Motor neuron (in vitro differentiated cells): ENCODE measurements around the gene TXNIP. TPM values are rescaled to one million over a fixed set of nuclear protein-coding genes. Genes with fewer than 3 reads are reported as not detected.
A peak's percentile ranks its signal among the peaks of the same experiment; 100 is the strongest.

Experiments
- ATAC-seq, 8 experiments: fragments of 200-7000 bp; cut with Tn5 transposase; replicated peaks in 6 of 8; 2 replicates each; pipeline ENCODE4 v1.8.0; 2021; ENCODE audit warnings: mild to moderate bottlenecking in 8 of 8, moderate library complexity in 8 of 8
- H3K27ac ChIP-seq, 2 donors: fragments of 250-450 bp; sonication (Bioruptor Pico); 2 replicates each; pipeline ENCODE4 v1.9.0; 2021; ENCODE audit warnings: antibody characterized with exemption in 2 of 2, mild to moderate bottlenecking in 2 of 2, moderate library complexity in 1 of 2
- H3K4me1 ChIP-seq, 2 donors: fragments of 250-450 bp; sonication (Bioruptor Pico); replicated peaks in 1 of 2; 2 replicates each; pipeline ENCODE4 v1.6.1; 2021; ENCODE audit warnings: antibody characterized with exemption in 2 of 2, mild to moderate bottlenecking in 2 of 2, moderate library complexity in 1 of 2
- H3K4me3 ChIP-seq, 5 donors: fragments of 250-450 bp; sonication (Bioruptor Pico); 2 replicates each; pipeline ENCODE4 v1.9.0; 2021; ENCODE audit warnings: antibody characterized with exemption in 5 of 5, mild to moderate bottlenecking in 5 of 5, moderate library complexity in 4 of 5
- WGBS, 10 experiments: fragments of 450-650 bp; shearing (Covaris generic); methylation state at CpG; one replicate each; pipeline ENCODE4 v1.0.0; 2022; 5-methylcytosine and 5-hydroxymethylcytosine counted together
- in situ Hi-C, 9 experiments: fragments of 400-800 bp; cut with MboI; loops; one replicate each; pipeline ENCODE4 v1.15.0; 2021; ENCODE audit warnings: low sequenced_read_pairs in 9 of 9, low pct_unique_long_range_greater_than_20kb in 2 of 9; ENCODE audit not compliant: unreplicated experiment in 9 of 9
- total RNA-seq, 8 experiments: library from RNA; unstranded; fragments of 300-600 nt; gene quantifications; 2 replicates each; pipeline versions ENCODE4 v1.2.3 to v1.2.4, GENCODE V29; 2022

The TXNIP gene
- total RNA-seq, 8 experiments from 2014 or later, result 43.6 to 1,017 (median 442) TPM

DNA sequence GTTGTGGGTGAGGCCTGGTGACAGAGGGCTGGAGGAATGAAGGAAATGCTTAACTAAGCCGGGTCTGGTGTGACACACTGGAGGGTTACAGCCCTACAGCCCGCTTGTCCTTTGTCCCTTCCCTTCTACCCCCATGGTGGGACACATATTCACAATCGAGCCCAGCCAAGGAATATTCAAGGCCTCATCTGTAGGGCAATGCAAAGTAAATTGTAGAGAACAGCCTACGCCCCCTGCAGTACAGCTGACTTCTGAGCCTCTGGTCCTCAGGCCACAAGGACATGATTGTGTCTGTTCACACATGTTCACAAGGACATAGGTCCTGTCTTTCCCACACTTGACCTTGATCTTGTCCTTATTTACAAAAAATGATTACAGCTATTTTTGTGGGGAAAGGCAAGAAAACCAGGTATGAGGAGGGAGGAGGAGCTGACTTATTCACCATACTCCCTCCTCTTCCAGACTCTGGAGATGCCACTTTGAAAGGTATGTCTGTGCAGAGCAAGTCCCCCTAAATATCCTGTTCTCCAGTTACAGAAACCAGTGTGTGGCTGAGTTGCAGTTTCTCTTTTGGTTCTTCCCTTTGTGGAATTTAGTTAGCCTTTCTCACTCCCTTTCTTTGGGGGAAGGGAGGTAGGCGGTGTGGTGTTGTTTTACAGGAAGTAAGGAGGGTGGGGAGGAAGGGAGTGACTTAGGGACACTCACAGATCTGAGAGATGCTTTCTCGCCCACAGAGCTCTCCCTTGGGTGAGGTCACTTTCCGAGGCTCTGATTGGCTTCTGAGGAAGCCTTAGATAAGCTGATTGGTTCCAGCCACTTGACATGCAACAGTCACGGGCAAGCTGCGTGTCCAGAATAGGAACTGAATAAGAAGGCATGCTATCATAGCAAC, 17.3 kb downstream of the TXNIP start:
- ATAC-seq, result peak; percentile 89 to 98 (median 96)
- WGBS, 10 experiments, result 0 to 22% (median 9%) methylated on average over 1 to 9 of the region's 9 CpGs
- peak overlapping the region in 4 of 5 donors; percentile 6 to 20 (median 14) for H3K4me3 ChIP-seq
- H3K27ac ChIP-seq, result peak overlapping the region; percentile 90 to 94
- in situ Hi-C loops, result loop anchor here in 2 of 9 experiments (10.0 kb wide), 1 partner anchor 64 kb away; the partner anchor contains the start of genes ITGA10 (in 2 of the 2) and PEX11B (in 2 of the 2)
- peaks cover 28 to 32% of the 10 kb centered on the region in 2 donors for H3K4me1 ChIP-seq

DNA sequence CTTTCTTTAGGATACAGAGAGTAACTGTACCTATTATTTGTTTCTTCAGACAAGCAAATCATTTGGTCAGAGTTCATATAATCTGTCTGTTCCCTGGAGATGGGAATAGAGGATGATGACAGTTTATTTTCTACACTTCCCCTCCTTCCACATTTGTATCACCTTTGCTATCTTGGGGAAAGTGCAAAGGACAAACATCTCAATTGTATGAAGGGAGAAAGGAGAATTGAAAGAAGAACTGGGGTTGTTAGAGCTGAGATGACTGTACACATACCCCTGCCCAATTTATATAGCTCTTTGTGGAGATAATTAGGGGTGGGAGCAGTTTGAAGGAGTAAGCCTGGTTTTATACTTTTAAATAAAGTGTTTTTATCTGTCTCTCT, 17.9 kb downstream of the TXNIP start:
- ATAC-seq, result no peak
- in situ Hi-C loops, result loop anchor here in 2 of 9 experiments (10.0 kb wide), 1 partner anchor 64 kb away; the partner anchor contains the start of genes ITGA10 (in 2 of the 2) and PEX11B (in 2 of the 2)
- H3K4me3 ChIP-seq, result peak overlapping the region in 2 of 5 donors; percentile 11 to 17
- peak overlapping the region; percentile 90 to 94 for H3K27ac ChIP-seq
- H3K4me1 ChIP-seq, result peaks cover 28 to 32% of the 10 kb centered on the region in 2 donors

DNA sequence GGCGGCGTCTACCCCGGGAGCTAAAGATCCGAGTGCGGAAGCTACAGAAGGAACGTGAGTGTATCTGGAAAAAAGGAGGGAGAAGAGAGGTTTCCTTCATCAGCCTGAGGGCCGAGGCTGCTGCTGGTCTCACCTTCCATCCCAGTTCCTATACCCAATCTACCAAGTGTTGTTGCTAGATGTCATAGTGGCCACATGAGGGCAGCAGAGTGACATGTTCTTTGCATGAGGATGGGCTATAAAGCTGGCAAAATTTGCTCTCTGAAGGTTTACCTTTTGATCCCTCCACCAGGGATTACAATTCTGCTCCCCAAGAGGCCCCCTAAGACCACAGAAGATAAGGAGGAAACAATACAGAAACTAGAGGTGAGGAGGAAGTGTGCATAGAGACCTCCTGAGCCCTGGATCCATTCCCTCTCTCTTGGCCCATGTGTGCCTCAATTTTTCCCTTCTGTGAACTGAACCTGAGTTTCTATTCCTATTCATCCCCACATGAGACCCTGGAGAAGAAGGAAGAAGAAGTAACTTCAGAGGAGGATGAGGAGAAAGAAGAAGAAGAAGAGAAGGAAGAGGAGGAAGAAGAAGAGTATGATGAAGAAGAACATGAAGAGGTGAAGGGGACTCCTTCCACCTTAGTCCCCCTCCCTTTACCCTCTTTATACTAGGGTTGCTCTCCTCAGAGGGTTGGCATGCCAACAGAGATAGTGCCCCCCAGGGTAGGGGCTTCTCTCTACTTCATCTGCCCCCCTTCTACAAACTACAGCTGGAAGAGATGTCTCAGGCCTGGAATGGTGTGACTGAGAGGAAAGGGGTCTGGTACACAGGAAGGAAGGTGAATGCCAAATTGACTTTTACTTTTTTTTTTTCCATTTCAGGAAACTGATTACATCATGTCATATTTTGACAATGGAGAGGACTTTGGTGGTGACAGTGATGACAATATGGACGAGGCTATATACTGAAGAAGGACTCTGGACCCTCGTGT, 18.6 kb downstream of the TXNIP start:
- peaks cover 28 to 32% of the 10 kb centered on the region in 2 donors for H3K4me1 ChIP-seq
- peak in 5 of 8 experiments; percentile 2 to 26 (median 4) for ATAC-seq
- peak overlapping the region; percentile 90 to 94 for H3K27ac ChIP-seq
- in situ Hi-C loops, result loop anchor here in 2 of 9 experiments (10.0 kb wide), 1 partner anchor 63 kb away; the partner anchor contains the start of genes ITGA10 (in 2 of the 2) and PEX11B (in 2 of the 2)
- WGBS, 10 experiments, result 0 to 47% (median 27%) methylated on average over 1 to 9 of the region's 9 CpGs; no CpG with 5 or more reads in 1 of the 10 experiments
- no peak overlapping the region for H3K4me3 ChIP-seq

DNA sequence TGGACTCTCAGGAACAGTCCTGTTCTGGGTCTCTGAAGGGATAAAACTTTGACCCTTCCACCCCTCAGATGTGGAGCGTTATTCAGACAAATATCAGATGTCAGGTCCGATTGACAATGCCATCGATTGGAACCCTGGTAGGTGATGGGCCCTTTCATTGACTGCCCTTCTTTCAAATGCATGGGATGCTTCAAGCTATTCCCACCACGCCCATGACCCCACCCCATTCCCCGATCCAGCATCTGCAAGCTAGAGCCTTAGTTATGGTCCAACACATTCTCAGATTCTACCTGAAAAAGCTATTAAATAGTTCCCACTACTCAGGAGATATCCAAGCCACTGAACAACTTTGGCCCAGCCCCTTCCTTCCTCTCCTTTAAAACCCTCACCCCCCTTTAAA, 19.4 kb downstream of the TXNIP start:
- peaks cover 28 to 32% of the 10 kb centered on the region in 2 donors for H3K4me1 ChIP-seq
- WGBS, 10 experiments, result 20 to 73% (median 52%) methylated on average over 3 to 5 of the region's 5 CpGs; no CpG with 5 or more reads in 4 of the 10 experiments
- H3K27ac ChIP-seq, result no peak overlapping the region
- in situ Hi-C loops, result loop anchor here in 2 of 9 experiments (10.0 kb wide), 1 partner anchor 62 kb away; the partner anchor contains the start of genes ITGA10 (in 2 of the 2) and PEX11B (in 2 of the 2)
- no peak overlapping the region for H3K4me3 ChIP-seq
- no peak for ATAC-seq

DNA sequence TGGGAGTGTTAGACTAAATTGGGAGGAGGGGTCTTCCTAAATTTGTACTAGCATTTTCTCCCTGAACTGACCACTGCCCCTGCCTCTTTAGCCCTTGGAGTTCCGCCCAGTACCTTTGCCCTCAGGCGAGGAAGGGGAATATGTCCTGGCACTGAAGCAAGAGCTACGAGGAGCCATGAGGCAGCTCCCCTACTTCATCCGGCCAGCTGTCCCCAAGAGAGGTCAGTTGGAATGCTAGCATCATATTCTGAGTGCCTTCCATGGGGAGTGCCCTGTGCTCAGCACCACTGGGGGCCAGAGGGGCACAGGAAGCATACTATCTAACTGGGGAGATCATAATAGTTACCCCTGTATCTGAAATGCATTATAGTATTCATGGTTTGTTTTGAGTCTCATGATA, 21.2 kb downstream of the TXNIP start:
- Histone ChIP-seq H3K27ac (no peak overlapping the region), H3K4me1 (peaks cover 24 to 26% of the 10 kb centered on the region in 2 donors), H3K4me3 (no peak overlapping the region)
- no peak for ATAC-seq
- WGBS, 10 experiments, result 70 to 100% (median 94%) methylated on average over 1 to 4 of the region's 4 CpGs
- in situ Hi-C loops, result loop anchor here in 2 of 9 experiments (10.0 kb wide), 1 partner anchor 60 kb away; the partner anchor contains the start of genes ITGA10 (in 2 of the 2) and PEX11B (in 2 of the 2)

DNA sequence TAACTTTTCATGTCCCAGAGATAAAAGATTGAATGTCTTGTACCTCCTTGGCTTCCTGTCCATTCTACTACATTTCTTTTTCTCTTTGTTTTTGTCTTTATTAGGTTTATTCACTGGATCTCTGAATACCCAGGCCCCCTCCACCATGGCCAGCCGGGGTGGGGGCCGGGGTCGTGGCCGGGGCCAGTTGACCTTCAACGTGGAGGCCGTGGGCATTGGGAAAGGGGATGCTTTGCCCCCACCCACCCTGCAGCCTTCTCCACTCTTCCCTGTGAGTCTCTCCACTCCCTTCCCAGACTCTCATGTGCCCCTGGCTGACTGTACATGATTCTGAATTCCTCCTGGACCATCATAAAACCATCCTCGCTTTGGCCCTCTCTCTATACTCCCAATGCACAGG, 21.7 kb downstream of the TXNIP start:
- no peak overlapping the region for H3K4me3 ChIP-seq
- in situ Hi-C loops, result loop anchor here in 3 of 9 experiments (5.0 to 10.0 kb wide), 2 partner anchors 38 to 60 kb away; partner anchors contain the start of genes ITGA10 (in 2 of the 3) and PEX11B (in 2 of the 3)
- 43 to 100% (median 74%) methylated on average over 1 to 6 of the region's 7 CpGs; no CpG with 5 or more reads in 2 of the 10 experiments for WGBS, 10 experiments
- peaks cover 19 to 21% of the 10 kb centered on the region in 2 donors for H3K4me1 ChIP-seq
- no peak overlapping the region for H3K27ac ChIP-seq
- no peak for ATAC-seq

DNA sequence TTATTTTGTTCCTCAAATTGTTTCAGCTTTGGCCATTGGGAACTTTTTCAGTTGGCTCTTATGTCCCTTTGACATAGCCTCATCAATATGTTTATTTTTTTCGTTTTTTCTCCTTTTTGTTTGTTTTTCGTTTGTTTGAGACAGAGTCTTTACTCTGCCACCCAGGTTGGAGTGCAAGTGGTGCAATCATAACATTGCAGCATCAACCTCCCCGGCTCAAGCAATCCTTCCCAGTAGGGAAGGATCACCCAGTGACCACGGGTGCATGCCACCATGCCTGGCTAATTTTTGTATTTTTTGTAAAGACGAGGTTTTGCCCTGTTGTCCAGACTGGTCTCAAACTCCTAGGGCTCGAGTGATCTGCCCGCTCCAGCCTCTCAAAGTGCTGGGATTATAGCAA, 23.8 kb downstream of the TXNIP start:
- Histone ChIP-seq H3K27ac (no peak overlapping the region), H3K4me1 (peaks cover under 1 to 3% of the 10 kb centered on the region in 2 donors), H3K4me3 (no peak overlapping the region)
- WGBS, 10 experiments, result 36 to 86% (median 74%) methylated on average over 4 to 7 of the region's 7 CpGs
- ATAC-seq, result no peak
- in situ Hi-C loops, result loop anchor here in 3 of 9 experiments (5.0 to 10.0 kb wide), 2 partner anchors 40 to 58 kb away; partner anchors contain the start of genes ITGA10 (in 2 of the 3) and PEX11B (in 2 of the 3)

DNA sequence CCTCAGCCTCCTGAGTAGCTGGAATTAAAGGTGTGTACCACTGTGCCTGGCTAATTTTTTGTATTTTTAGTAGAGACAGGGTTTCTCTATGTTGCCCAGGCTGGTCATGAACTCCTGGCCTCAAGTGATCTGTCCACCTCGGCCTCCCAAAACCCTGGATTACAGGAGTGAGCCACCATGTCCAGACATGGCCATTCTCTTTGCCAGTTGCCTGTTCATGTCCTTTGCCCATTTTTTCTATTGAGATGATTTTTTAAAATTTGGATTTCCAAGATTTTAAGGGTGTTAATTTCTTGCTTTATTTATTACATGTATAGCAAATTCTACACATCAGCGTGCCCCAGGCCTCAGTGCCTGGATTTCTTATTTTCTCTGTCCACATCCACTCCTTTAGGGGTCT, 29.1 kb downstream of the TXNIP start:
- ATAC-seq, result no peak
- peaks cover 14% of the 10 kb centered on the region in 2 donors for H3K4me1 ChIP-seq

DNA sequence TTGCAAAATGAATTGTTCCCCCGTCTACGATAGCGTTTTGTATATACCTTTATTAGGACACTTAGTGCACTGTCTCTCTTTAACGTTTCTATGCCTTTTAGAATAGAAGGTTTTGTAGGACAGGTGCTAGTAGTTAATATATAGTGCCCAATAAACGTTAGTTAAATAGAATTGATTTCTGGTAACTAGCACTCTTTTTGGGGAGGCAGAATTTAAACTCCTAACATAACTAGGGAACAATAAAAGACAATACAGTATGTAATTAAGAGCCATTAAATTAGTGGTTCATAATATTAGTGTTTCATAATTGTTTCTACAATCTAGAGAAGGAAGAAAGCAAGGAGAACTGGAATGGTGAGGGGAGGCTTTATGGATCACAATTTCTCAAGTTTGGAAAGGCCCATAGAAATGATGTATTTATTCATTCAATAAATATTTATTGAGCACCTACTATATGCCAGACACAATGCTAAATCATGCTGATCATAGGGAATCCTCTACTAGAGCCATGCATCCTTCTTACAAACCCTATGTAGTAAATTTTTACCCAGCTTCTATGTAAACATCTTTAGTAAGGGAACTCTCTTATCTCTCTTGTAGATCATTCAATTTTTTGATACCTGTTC, 31.1 kb downstream of the TXNIP start:
- whole genome bisulfite sequencing, 10 experiments, result 0 to 18% (median 3%) methylated on average over 1 to 5 of the region's 5 CpGs; no CpG with 5 or more reads in 1 of the 10 experiments
- Histone ChIP-seq H3K4me3 (peak overlapping the region; percentile 55 to 92 (median 73)), H3K4me1 (peaks cover 23 to 24% of the 10 kb centered on the region in 2 donors), H3K27ac (peak overlapping the region in 1 of 2 donors; percentile 2)
- in situ Hi-C loops, result no loop called here
- no peak for ATAC-seq

More for the DNA sequence above, 29.1 kb downstream of the TXNIP start:
- in situ Hi-C loops, result no loop called here
- Histone ChIP-seq H3K27ac (no peak overlapping the region), H3K4me3 (no peak overlapping the region)
- 66 to 92% (median 79%) methylated on average over 1 to 2 of the region's 2 CpGs; no CpG with 5 or more reads in 3 of the 10 experiments for WGBS, 10 experiments

DNA sequence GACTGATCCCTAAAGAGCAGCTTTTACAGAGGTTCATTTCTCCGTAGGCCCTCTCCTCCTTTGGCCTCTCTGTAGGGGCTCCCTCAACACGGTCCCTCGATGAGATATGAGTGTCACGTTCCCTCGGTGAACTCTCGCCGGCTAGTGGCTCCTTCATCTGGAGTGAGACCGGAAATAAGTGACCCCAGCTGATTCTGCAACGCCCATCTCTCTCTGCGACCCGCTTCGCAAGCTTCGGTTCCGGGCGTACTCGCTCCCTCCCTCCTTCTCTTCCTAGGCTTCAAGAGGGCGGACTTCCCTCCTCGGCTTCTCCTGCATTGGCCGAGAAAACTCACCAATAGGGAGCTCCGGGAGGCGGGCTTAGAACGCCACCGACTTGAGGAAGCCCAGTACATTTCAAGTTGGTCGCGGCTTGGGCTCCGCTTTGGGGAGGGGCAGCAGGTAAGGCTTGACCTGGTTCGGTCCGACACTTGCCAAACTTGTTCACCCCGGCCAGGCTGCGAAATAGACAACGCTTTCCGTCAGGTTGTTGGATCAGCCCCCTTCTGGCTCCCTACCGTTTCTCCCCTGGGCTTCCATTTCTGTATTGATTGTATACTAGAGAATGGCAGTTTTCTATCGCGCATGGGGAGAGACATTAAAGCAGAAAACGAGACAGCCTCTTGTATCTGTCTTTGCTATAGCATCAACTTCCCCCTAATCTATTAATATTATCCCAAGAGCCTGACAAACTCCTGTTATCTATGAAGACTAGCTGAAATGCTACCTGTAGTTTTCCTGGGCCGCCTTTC, 31.9 kb downstream of the TXNIP start, which contains the start of the genes ANKRD34A and POLR3GL:
Gene ANKRD34A (minus strand): TSS at position 248 of the 791 bp plus-strand sequence. CDS start 2,816 bp downstream, outside the sequence.
Gene POLR3GL (plus strand): TSS at position 363 of the 791 bp plus-strand sequence. CDS start 10,176 bp downstream, outside the sequence.
- ATAC-seq, result peak; percentile 82 to 89 (median 85)
- Histone ChIP-seq H3K4me1 (peaks cover 23 to 30% of the 10 kb centered on the region in 2 donors), H3K27ac (peak within 1 kb of the TSS; percentile 57 to 60), H3K4me3 (peak within 1 kb of the TSS; percentile 55 to 92 (median 73))
- WGBS, 10 experiments, result 0 to 4% (median 2%) methylated on average over 1 to 33 of the region's 37 CpGs; no CpG with 5 or more reads in 1 of the 10 experiments
- in situ Hi-C loops, result no loop called here
